ENCODE measurements around the gene PLP1. TPM values are rescaled to one million over a fixed set of nuclear protein-coding genes. Genes with fewer than 3 reads are reported as not detected.

PLP1 gene
- total RNA-seq, 1 donor from 2014 or later, result 0.32 TPM

DNA sequence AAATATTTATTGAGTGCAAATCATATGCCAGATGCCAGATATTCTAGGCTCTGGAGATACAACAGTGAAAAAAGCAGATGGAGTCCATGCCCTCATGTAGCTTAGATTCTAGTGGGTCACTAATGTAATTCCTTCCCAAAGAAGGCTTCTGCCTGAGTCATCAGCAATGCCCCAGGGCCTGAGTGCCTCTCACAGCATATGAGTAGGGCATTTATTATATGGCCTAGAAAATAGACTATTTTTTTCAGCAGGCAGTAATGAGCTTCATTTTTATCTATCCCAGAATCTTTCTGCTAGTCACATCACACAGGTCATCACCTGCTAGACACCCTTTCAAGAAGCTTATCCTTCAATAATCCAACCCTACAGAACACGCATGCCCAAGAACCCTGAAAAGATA lies 43.6 kb upstream of the PLP1 start:
- no peak for DNase-seq (ENCODE audit: extremely low spot score, unreplicated experiment)
- Mint-ChIP-seq H3K4me1 (ENCODE audit: unreplicated experiment) (peaks cover 29% of the 10 kb centered on the region), H3K36me3 (ENCODE audit: unreplicated experiment) (no peaks in the 10 kb centered on the region), H3K4me3 (ENCODE audit: unreplicated experiment) (no peak overlapping the region), H3K27ac (ENCODE audit: unreplicated experiment) (no peak overlapping the region), H3K9me3 (ENCODE audit: unreplicated experiment) (peaks cover 3% of the 10 kb centered on the region), H3K27me3 (ENCODE audit: unreplicated experiment) (no peaks in the 10 kb centered on the region)
- TF ChIP-seq, protein P1, sequence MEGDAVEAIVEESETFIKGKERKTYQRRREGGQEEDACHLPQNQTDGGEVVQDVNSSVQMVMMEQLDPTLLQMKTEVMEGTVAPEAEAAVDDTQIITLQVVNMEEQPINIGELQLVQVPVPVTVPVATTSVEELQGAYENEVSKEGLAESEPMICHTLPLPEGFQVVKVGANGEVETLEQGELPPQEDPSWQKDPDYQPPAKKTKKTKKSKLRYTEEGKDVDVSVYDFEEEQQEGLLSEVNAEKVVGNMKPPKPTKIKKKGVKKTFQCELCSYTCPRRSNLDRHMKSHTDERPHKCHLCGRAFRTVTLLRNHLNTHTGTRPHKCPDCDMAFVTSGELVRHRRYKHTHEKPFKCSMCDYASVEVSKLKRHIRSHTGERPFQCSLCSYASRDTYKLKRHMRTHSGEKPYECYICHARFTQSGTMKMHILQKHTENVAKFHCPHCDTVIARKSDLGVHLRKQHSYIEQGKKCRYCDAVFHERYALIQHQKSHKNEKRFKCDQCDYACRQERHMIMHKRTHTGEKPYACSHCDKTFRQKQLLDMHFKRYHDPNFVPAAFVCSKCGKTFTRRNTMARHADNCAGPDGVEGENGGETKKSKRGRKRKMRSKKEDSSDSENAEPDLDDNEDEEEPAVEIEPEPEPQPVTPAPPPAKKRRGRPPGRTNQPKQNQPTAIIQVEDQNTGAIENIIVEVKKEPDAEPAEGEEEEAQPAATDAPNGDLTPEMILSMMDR (IDR thresholded peaks at IDR 0.05), result no peak

DNA sequence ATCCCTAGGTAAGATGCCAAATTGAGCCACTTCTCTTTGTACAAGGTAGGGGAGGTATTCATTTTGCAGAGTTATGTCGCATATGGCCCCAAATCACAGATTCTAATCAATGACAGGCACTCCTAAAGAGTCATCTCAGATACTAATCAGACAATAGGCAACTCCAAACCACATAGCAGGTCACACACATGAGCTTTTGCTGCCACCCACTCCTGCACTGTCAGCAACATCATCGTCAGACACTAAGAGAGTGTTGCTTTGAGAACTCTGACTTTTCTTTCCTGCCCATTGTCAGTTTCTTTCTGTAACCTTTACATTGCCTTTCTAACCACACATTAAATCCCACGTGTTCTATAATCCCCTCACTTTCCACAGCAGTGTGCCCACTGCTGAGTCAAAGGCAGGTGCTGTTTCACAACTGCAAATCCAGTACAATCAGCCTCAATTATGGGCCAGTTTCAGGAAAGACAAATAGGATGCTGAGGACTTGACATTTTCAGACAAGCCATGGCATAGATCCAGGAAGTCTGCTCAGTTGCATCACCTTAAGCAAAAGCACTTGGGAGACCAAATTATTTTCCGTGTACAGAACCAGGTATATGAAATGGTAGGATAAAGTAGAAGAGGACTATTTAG lies 42.4 kb upstream of the PLP1 start:
- Mint-ChIP-seq H3K27ac (ENCODE audit: unreplicated experiment) (no peak overlapping the region), H3K36me3 (ENCODE audit: unreplicated experiment) (no peaks in the 10 kb centered on the region), H3K4me3 (ENCODE audit: unreplicated experiment) (no peak overlapping the region), H3K27me3 (ENCODE audit: unreplicated experiment) (no peaks in the 10 kb centered on the region), H3K4me1 (ENCODE audit: unreplicated experiment) (peaks cover 28% of the 10 kb centered on the region), H3K9me3 (ENCODE audit: unreplicated experiment) (peaks cover 3% of the 10 kb centered on the region)
- TF ChIP-seq, protein P1 (IDR thresholded peaks at IDR 0.05), result no peak
- no peak for DNase-seq (ENCODE audit: extremely low spot score, unreplicated experiment)

DNA sequence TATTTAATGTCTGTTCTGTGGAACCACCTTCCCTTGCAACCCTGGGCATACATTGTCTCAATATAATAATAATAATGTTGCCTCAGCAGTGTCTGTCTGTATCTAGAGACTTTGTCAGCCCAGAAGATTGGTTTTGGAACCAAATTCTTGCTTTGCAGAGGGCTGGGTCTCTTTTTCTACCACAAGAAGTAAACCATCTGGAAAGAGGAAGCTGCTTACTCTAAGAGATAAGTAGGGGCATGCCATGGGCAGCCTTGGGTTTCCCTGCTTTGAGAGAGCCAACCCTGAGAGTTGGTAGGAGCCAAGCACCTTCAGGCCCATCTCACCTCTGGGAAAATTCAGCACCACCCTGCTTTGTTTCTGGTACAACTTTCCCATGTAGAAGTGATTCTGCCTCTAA lies 38.9 kb upstream of the PLP1 start:
- no peak for DNase-seq (ENCODE audit: extremely low spot score, unreplicated experiment)
- no peaks in the 10 kb centered on the region for H3K27me3 Mint-ChIP-seq (ENCODE audit: unreplicated experiment)
- peaks cover 1% of the 10 kb centered on the region for H3K4me1 Mint-ChIP-seq (ENCODE audit: unreplicated experiment)
- H3K4me3 Mint-ChIP-seq (ENCODE audit: unreplicated experiment), result no peak overlapping the region
- H3K36me3 Mint-ChIP-seq (ENCODE audit: unreplicated experiment), result no peaks in the 10 kb centered on the region
- no peak overlapping the region for H3K27ac Mint-ChIP-seq (ENCODE audit: unreplicated experiment)
- TF ChIP-seq, protein P1 (IDR thresholded peaks at IDR 0.05), result no peak
- peaks cover 3% of the 10 kb centered on the region for H3K9me3 Mint-ChIP-seq (ENCODE audit: unreplicated experiment)

DNA sequence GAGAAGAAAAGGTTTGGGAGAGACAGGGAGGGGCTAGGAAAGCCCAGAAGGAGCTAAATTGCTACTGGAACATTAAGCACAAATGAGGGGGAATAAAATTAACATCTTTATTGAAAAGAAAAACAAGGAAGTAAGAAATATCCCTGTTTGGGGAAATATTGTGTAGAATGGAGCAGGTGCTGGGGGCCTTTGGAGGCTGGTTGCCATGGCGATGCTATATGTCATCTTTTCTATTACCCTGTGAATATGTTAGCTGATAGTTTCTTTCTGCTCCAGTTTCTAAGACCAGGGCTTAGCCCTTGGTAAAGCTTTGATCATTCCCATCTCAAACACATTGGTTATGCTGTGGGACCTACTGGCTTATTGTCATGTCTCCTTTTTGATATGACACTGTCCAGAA lies 37.2 kb upstream of the PLP1 start:
- no peaks in the 10 kb centered on the region for H3K27me3 Mint-ChIP-seq (ENCODE audit: unreplicated experiment)
- H3K4me3 Mint-ChIP-seq (ENCODE audit: unreplicated experiment), result no peak overlapping the region
- H3K4me1 Mint-ChIP-seq (ENCODE audit: unreplicated experiment), result no peaks in the 10 kb centered on the region
- TF ChIP-seq, protein P1 (IDR thresholded peaks at IDR 0.05), result no peak
- H3K9me3 Mint-ChIP-seq (ENCODE audit: unreplicated experiment), result no peaks in the 10 kb centered on the region
- no peaks in the 10 kb centered on the region for H3K36me3 Mint-ChIP-seq (ENCODE audit: unreplicated experiment)
- no peak for DNase-seq (ENCODE audit: extremely low spot score, unreplicated experiment)
- H3K27ac Mint-ChIP-seq (ENCODE audit: unreplicated experiment), result no peak overlapping the region

DNA sequence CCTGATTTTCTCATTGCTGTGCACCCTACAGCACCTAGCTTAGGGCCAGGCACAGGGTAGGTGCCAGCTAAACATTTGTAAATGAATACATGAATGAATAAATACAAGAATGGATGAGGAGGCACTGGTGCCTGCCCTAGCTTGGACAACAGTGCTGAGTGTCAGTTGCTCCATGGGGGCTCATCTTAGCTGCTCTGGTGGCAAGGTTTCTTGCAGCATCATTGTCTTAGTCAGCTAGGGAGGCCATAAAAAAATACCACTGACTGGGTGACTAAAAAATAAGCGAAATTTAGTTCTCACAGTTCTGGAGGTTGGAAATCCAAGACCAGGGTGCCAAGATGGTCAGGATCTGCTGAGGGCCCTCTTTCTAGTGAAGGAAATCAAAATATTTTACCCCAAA lies 34.8 kb upstream of the PLP1 start:
- Mint-ChIP-seq H3K9me3 (ENCODE audit: unreplicated experiment) (no peaks in the 10 kb centered on the region), H3K4me3 (ENCODE audit: unreplicated experiment) (no peak overlapping the region), H3K4me1 (ENCODE audit: unreplicated experiment) (no peaks in the 10 kb centered on the region), H3K27me3 (ENCODE audit: unreplicated experiment) (no peaks in the 10 kb centered on the region), H3K36me3 (ENCODE audit: unreplicated experiment) (no peaks in the 10 kb centered on the region), H3K27ac (ENCODE audit: unreplicated experiment) (no peak overlapping the region)
- TF ChIP-seq, protein P1 (IDR thresholded peaks at IDR 0.05), result no peak
- no peak for DNase-seq (ENCODE audit: extremely low spot score, unreplicated experiment)
